NB4 (cell line): Measurements from ENCODE around the gene DDX11.
"Not testable (repeated sequence)": the region's sequence is repeated elsewhere in the genome, so short reads cannot be mapped to it uniquely, and the experiment has no call there.

Experiments
- CTCF ChIP-seq: IDR thresholded peaks from one replicate; pipeline ENCODE4 v1.5.1; 2012; ENCODE audit warnings: low read depth, low read length
- MAX ChIP-seq: IDR thresholded peaks from 2 replicates; pipeline ENCODE4 v1.6.1; 2011; ENCODE audit warnings: low read depth, low read length
- MYC ChIP-seq: IDR thresholded peaks from 2 replicates; pipeline ENCODE4 v1.6.1; 2011; ENCODE audit warnings: low read depth, low read length
- POLR2A ChIP-seq: IDR thresholded peaks from 2 replicates; pipeline ENCODE4 v1.6.1; 2011; ENCODE audit warnings: mild to moderate bottlenecking; ENCODE audit not compliant: insufficient read length; ENCODE audit errors: extremely low read depth

GRCh38 chr12:31077095-31077494, 3.4 kb downstream of the DDX11 start:
- not testable (repeated sequence) for TF ChIP-seq CTCF, POLR2A, MYC, MAX
